Jurkat, Clone E6-1 (cell line): ENCODE results near the gene CDX1.
"Not testable (repeated sequence)": the region's sequence is repeated elsewhere in the genome, so short reads cannot be mapped to it uniquely, and the experiment has no call there.

ENCODE experiments used
- DNase-seq: peaks from one replicate; pipeline ENCODE4 v3.0.0-alpha.2; 2011; ENCODE audit warnings: low read depth, low spot score
- H3K4me3 ChIP-seq: 2 replicates; pipeline ENCODE4 v1.5.1; 2011; ENCODE audit warnings: mild to moderate bottlenecking, low read length, control low read depth, moderate library complexity

Gene CDX1

GRCh38 chr5:150215979-150216944 is 49.7 kb downstream of the CDX1 start:
- H3K4me3 ChIP-seq, result no peak overlapping the region
- DNase-seq, result no peak

- H3K4me3 ChIP-seq, result no peak overlapping the region
- DNase-seq, result no peak
Observed at GRCh38 chr5:150217038-150217437, 50.5 kb downstream of the CDX1 start.

DNA sequence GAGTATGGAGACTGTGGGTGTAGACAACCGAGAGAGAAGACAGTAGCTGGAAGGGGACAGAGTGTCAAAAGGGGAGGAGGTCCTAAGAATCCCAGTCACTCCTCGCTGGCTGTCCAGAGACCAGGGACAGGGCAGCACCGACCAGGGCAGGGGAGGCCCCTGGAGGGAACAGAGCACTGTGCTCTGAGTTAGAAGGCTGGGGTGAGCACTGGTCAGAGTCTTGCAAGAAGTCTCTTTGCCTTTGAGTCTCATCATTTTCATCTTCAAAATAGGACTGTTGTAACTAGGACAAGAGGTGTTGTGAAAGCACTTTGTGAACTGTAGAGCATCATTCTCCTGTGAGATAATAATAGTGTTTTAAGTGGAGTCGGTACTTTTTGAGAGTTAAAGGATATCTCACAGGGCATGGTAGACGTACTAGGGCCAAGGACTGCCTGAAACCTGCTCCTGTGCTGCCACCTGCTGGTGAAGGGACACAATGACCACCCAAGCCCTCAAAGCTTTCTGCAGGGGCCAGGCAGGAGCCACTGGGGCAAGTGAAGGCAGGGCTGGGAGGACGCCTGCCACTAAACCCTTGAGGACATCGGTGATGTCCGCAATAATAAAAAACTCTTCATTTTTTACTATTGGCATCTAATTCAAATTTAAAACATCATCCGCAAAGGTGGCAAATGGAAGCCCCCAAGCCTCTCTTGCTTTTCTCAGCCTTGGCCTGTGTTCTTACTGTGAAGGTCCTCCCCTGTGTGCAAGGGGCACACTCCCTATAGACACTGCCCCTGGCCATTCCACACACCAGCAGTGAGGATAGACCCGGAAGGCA is 51.5 kb downstream of the CDX1 start:
- H3K4me3 ChIP-seq, result no peak overlapping the region
- DNase-seq, result peak; percentile 65

GRCh38 chr5:150218693-150219035 is 52.1 kb downstream of the CDX1 start:
- no peak for DNase-seq
- no peak overlapping the region for H3K4me3 ChIP-seq

DNA sequence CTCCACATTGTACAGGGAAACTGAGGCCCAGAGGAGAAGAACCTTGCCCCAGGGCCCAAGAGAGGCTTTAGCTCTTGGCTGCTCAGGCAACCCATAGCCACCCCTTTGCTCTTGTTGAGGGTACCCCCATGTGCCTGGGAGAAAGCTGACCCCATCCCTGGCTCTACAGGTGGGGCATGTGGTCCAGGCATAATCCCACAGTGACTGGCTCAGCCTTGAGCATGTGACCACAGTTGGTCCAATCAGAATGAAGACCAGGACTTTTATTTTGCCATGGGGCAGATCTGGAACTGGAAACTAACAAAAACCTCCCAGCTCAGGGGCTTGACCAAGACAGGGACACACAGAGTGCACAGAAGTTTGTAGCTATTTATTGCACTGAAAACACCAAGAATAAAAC is 52.6 kb downstream of the CDX1 start:
- H3K4me3 ChIP-seq, result no peak overlapping the region
- DNase-seq, result no peak

DNA sequence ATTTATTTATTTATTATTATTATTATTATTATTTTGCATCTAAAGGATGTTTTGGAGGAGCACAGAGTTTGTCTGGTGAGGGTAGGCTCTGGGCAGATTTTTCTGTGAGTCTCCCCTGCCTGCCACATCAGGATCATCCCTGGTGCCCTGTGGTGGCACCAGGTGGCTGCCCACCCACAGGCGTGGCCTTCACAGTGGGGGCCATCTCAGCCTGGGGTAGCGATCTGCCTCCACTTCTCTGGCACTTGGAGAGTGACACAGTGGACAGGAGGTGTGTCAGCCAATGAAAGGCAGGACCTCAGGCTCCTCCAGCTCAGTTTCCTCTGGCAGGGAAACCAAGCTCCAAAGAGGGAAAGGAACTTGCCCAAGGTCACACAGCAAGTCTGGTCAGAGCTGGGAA is 53.3 kb downstream of the CDX1 start:
- no peak for DNase-seq
- no peak overlapping the region for H3K4me3 ChIP-seq

GRCh38 chr5:150221471-150221870 is 54.9 kb downstream of the CDX1 start:
- H3K4me3 ChIP-seq, result no peak overlapping the region
- DNase-seq, result no peak

GRCh38 chr5:150222906-150223305 is 56.3 kb downstream of the CDX1 start:
- no peak overlapping the region for H3K4me3 ChIP-seq
- no peak for DNase-seq

DNA sequence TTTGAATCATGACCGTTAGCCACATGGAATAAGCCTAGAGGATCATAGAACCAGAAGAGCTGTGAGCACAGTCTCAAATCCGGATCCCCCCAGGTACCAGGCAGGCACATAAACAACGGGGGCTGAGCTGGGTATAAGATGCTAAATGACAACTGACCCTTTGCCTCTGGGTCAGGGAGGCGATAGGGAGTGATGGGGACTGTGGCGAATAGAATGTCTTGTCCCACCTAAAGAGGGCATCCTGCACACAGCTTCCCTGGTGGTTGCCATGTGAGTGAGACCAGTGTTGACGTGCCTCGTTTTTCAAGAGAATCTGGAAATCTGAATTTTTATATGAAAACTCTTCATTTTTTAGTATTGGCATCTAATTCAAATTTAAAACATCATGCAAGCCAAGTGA is 56.9 kb downstream of the CDX1 start:
- DNase-seq, result no peak
- H3K4me3 ChIP-seq, result no peak overlapping the region

DNA sequence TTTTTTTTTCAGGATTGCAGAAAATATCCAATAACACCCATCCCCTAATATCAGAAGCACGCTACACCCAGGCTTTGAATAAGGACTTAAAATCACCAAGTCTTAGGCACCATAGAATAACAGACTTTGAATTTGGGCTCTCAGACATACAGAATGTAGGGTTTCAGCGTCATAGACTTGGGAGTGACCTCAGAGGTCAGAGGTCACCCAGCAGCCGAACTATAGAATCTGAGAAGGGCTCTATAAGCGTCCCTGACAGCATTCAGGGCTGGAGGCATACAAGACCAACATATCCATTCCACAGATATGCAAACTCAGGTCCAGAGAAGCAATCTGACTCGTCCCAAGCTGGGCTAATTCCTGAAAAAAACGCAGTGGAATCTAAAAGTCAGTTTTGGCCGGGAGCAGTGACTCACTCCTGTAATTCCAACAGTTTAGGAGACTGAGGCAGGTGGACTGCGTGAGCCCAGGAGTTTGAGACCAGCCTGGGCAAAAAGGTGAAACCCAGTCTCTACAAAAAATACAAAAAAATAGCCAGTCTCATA is 58.0 kb downstream of the CDX1 start:
- no peak overlapping the region for H3K4me3 ChIP-seq
- no peak for DNase-seq

- no peak overlapping the region for H3K4me3 ChIP-seq
- no peak for DNase-seq
Observed at GRCh38 chr5:150227036-150227435, 60.5 kb downstream of the CDX1 start.

- DNase-seq, result no peak
- H3K4me3 ChIP-seq, result no peak overlapping the region
Observed at GRCh38 chr5:150227606-150228273, 61.2 kb downstream of the CDX1 start.

- no peak for DNase-seq
Observed at GRCh38 chr5:150229571-150229970, 63.0 kb downstream of the CDX1 start.

DNA sequence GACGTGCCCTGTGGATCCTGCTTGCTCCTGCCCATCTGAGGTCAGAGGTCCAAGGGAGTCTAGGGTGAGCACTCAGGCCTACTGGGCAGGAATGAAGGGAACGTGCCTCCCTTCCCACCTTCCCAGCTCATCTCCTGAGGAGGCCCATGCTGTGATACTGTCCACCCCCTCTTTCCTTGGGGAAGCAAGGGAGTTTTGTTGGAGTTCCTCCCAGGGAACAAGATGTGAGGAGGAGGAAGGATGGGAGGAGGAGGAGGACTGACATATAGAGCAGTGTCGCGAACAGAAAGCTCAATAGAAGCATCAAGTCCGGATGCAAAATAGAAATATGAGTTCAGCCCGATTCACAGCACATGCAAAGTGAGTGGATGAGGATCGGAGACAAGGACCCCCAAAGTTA is 64.3 kb downstream of the CDX1 start:
- no peak overlapping the region for H3K4me3 ChIP-seq
- no peak for DNase-seq

More at GRCh38 chr5:150229571-150229970, 63.0 kb downstream of the CDX1 start:
- H3K4me3 ChIP-seq, result no peak overlapping the region

GRCh38 chr5:150233706-150234105 is 67.1 kb downstream of the CDX1 start:
- not testable (repeated sequence) for H3K4me3 ChIP-seq, DNase-seq
